Urinary bladder (tissue), 4 donors: Measurements from ENCODE around the gene SERPIND1. TPM values are rescaled to one million over a fixed set of nuclear protein-coding genes. Genes with fewer than 3 reads are reported as not detected.
"Not testable (repeated sequence)": the region's sequence is repeated elsewhere in the genome, so short reads cannot be mapped to it uniquely, and the experiment has no call there.

Source experiments
- DNase-seq: peaks from one replicate; pipeline ENCODE4 v3.0.0-alpha.2; 2015; ENCODE audit errors: extremely low spot score
- H3K27ac ChIP-seq: one replicate; pipeline ENCODE4 v1.5.1; 2013; ENCODE audit warnings: low read depth, mild to moderate bottlenecking, moderate library complexity
- H3K36me3 ChIP-seq: one replicate; pipeline ENCODE4 v1.6.1; 2013; ENCODE audit warnings: mild to moderate bottlenecking, moderate library complexity; ENCODE audit not compliant: insufficient read depth
- H3K4me1 ChIP-seq: one replicate; pipeline ENCODE4 v1.6.1; 2013; ENCODE audit warnings: mild to moderate bottlenecking, moderate library complexity; ENCODE audit not compliant: insufficient read depth
- H3K4me3 ChIP-seq: one replicate; pipeline ENCODE4 v1.5.1; 2013; ENCODE audit warnings: low read depth, low read length
- WGBS: extraction: QIAGEN DNeasy Blood & Tissue Kit; methylation state at CpG from one replicate; pipeline ENCODE4 v1.1.7; 2013; 5-methylcytosine and 5-hydroxymethylcytosine counted together
- polyA plus RNA-seq: library from polyadenylated mRNA; stranded (reverse); fragments of 200-250 nt; gene quantifications from one replicate; pipeline ENCODE4 v1.2.3, GENCODE V29; 2013
- total RNA-seq: library from RNA; depleted of rRNA; stranded (reverse); fragments of >200 nt; gene quantifications from one replicate; pipeline ENCODE4 v1.2.3, GENCODE V29; 2014
- donor health status: healthy with polysubstance abuse.
- donor health status: healthy.

SERPIND1 gene
- total and polyA plus RNA-seq, 2 donors, result 0.16 to 1.2 TPM

GRCh38 chr22:20814221-20814808 is 40.4 kb downstream of the SERPIND1 start:
- Histone ChIP-seq H3K4me3 (no peak overlapping the region), H3K4me1 (no peaks in the 10 kb centered on the region), H3K36me3 (peaks cover 8% of the 10 kb centered on the region), H3K27ac (no peak overlapping the region)
- 92% methylated on average over 5 of the region's 5 CpGs for WGBS
- no peak for DNase-seq

- Histone ChIP-seq H3K36me3 (peaks cover 8% of the 10 kb centered on the region), H3K4me1 (no peaks in the 10 kb centered on the region), H3K27ac (no peak overlapping the region), H3K4me3 (no peak overlapping the region)
- no peak for DNase-seq
- 92% methylated on average over 9 of the region's 9 CpGs for WGBS
These were observed 41.7 kb downstream of the SERPIND1 start for GRCh38 chr22:20815477-20816050.

- Histone ChIP-seq H3K36me3 (peaks cover 5% of the 10 kb centered on the region), H3K4me1 (no peaks in the 10 kb centered on the region), H3K4me3 (no peak overlapping the region), H3K27ac (no peak overlapping the region)
- WGBS, result 95% methylated on average over 6 of the region's 6 CpGs
- no peak for DNase-seq
These were observed 42.6 kb downstream of the SERPIND1 start for GRCh38 chr22:20816559-20816958.

DNA sequence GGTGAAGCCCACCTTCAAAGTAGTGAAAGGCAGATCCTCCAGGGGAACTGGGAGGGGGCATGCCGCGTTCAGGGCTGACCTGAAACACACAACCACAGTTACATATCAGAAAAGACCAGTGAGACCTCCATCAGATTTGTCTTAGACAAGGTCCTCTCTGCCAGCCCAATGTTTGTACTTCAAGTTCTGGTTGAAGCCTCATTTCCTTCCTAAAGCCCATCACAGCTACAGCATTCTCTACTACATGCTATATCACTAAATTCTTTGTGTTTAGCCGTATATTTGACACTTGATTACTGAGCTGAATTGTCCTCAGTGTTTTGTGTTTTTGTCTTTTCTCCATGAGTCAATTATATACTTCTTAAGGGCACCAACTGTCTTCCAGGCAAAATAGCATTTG is 44.6 kb downstream of the SERPIND1 start:
- DNase-seq, result no peak
- H3K27ac ChIP-seq, result no peak overlapping the region
- no peak overlapping the region for H3K4me3 ChIP-seq
- 87% methylated on average over 3 of the region's 3 CpGs for WGBS
- peaks cover 5% of the 10 kb centered on the region for H3K36me3 ChIP-seq
- no peaks in the 10 kb centered on the region for H3K4me1 ChIP-seq

- DNase-seq, result no peak
- Histone ChIP-seq H3K4me1 (no peaks in the 10 kb centered on the region), H3K4me3 (no peak overlapping the region), H3K36me3 (peaks cover 7% of the 10 kb centered on the region), H3K27ac (no peak overlapping the region)
- 92% methylated on average over 9 of the region's 9 CpGs for WGBS
These were observed 45.6 kb downstream of the SERPIND1 start for GRCh38 chr22:20819471-20819870.

DNA sequence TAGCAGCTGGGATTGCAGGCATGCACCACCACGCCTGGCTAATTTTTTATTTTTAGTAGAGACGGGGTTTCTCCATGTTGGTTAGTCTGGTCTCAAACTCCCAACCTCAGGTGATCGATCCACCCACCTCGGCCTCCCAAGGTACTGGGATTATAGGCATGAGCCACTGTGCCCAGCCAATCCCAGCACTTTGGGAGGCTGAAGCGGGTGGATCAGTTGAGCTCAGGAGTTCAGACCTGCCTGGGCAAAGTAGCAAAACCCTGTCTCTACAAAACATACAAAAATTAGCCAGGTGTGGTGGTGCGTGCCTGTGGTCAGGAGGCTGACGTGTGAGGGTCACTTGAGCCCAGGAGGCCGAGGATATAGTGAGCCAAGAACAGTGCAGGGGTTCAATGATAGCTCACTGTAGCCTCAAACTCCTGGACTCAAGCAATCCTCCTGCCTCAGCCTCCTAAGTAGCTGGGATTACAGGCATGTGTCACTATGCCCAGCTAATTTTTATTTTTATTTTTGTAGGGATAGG is 47.9 kb downstream of the SERPIND1 start:
- DNase-seq, H3K27ac ChIP-seq, H3K36me3 ChIP-seq, H3K4me1 ChIP-seq, H3K4me3 ChIP-seq: not testable (repeated sequence)
- WGBS, result 97% methylated on average over 8 of the region's 8 CpGs

DNA sequence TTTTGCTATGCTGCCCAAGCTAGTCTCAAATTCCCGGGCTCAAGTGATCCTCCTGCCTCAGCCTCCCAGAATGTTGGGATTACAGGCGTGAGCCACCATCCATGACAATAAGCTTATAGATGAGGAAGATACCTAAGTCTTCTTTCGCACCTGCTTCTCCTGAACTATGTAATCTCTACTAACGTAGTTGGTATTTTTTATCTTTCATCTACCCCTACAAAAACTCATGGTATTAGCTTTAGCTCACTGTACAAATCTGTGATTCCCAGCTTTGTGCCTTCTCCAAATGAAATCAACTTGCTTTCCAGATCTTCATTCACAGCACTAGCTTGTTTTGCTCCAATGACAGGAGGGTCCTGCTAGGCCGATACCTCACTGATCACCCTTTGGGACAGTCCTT is 48.3 kb downstream of the SERPIND1 start:
- peaks cover 4% of the 10 kb centered on the region for H3K36me3 ChIP-seq
- no peaks in the 10 kb centered on the region for H3K4me1 ChIP-seq
- DNase-seq, result no peak
- 96% methylated on average over 5 of the region's 5 CpGs for WGBS
- no peak overlapping the region for H3K27ac ChIP-seq
- H3K4me3 ChIP-seq, result no peak overlapping the region

DNA sequence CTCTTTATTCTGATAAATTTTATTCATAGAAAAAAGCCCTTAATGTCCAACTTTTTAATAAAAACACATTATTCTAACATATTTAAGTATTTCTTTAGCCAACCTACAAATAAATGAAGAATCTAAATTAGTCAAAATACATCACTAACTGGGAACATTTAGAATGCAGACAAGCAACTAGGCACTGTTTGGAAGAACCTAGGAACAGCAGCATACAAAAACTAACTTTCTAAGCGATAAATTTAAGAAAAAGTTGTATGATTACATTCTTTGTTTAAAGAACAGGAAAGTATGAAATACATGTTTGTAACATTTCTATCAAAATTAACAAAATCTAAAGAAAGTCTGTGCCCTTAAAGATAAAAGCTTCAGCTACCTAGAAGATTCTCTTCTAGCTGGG is 49.4 kb downstream of the SERPIND1 start:
- no peak for DNase-seq
- peaks cover 4% of the 10 kb centered on the region for H3K36me3 ChIP-seq
- H3K4me1 ChIP-seq, result no peaks in the 10 kb centered on the region
- H3K4me3 ChIP-seq, result no peak overlapping the region
- WGBS, result 99% methylated on average over 1 of the region's 1 CpG
- no peak overlapping the region for H3K27ac ChIP-seq

GRCh38 chr22:20825216-20825615 is 51.3 kb downstream of the SERPIND1 start:
- not testable (repeated sequence) for H3K4me1 ChIP-seq, H3K27ac ChIP-seq, H3K4me3 ChIP-seq, DNase-seq, H3K36me3 ChIP-seq
- WGBS, result 97% methylated on average over 4 of the region's 4 CpGs

DNA sequence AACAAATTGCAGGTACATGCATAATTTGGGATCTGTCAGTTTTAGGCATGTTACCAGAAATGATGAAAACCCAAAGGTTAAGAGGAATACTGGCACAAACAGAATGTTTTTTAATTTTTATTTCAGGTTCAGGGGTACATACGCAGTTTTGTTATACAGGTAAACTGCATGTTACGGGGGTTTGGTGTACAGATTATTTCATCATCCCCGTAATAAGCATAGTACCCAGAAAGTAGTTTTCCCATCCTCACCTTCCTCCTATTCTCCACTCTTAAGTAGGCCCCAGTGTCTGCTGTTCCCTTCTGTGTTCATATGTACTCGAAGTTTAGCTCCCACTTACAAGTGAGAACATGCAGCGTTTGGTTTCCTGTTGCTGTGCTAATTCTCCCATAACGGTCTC is 51.7 kb downstream of the SERPIND1 start:
- DNase-seq, result no peak
- Histone ChIP-seq H3K4me1 (no peaks in the 10 kb centered on the region), H3K27ac (no peak overlapping the region), H3K4me3 (no peak overlapping the region), H3K36me3 (peaks cover 5% of the 10 kb centered on the region)
- WGBS, result 90% methylated on average over 6 of the region's 6 CpGs

DNA sequence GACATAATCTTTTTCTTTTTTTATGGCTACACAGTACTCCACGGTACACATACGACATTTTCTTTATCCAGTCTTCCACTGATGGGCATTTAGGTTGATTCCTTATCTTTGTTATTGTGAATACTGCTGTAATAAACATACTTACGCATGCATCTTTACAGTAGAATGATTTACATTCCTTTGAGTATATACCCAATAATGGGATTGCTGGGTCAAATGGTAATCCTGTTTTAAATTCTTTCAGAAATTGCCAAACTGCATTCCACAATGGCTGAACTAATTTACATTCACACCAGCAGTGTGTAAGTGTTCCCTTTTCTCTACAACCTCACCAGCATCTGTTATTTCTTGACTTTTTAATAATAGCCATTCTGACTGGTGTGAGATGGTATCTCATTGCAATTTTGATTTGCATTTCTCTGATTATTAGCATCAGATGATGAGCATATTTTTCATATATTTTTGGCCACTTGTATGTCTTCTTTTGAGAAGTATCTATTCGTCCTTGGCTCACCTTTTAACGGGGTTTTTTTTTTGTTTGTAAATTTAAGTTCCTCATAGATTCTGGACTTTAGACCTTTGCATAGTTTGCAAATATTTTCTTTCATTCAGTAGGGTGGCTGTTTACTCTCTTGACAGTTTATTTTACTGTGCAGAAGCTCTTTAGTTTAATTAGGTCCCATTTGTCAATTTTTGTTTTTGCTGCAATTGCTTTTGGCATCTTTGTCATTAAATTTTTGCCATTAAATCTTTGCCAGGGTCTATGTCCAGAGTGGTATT is 52.6 kb downstream of the SERPIND1 start:
- DNase-seq, H3K4me1 ChIP-seq, H3K27ac ChIP-seq, H3K36me3 ChIP-seq, H3K4me3 ChIP-seq: not testable (repeated sequence)
- whole genome bisulfite sequencing, result 88% methylated on average over 5 of the region's 5 CpGs

DNA sequence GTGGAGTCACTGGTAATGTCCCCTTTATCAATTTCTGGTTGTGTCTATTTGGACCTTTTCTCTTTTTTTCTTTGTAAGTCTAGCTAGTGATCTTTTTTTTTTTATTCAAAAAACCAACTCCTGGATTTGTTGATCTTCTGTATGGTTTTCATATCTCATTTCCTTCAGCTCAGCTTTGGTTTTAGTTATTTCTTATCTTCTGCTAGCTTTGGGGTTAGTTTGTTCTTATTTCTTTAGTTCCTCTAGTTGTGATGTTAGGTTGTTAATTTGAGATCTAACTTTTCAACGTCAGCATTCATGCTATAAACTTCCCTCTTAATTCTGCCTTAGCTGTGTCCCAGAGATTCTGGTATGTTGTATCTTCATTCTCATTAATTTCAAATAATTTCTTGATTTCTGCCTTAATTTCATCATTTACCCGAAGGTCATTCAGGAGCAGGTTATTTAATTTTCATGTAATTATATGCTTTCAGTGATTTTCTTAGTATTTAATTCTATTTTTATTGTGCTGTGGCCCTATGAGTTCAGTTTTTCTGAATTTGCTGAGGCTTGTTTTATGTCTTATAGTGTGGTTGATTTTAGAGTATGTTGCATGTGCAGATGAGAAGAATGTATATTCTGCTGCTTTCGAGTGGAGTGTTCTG is 55.7 kb downstream of the SERPIND1 start:
- Histone ChIP-seq H3K4me1 (no peaks in the 10 kb centered on the region), H3K4me3 (no peak overlapping the region), H3K27ac (no peak overlapping the region), H3K36me3 (peaks cover 5% of the 10 kb centered on the region)
- DNase-seq, result no peak
- WGBS, result 96% methylated on average over 3 of the region's 3 CpGs

GRCh38 chr22:20833225-20833665 is 59.3 kb downstream of the SERPIND1 start:
- Histone ChIP-seq H3K4me3 (no peak overlapping the region), H3K27ac (no peak overlapping the region), H3K4me1 (no peaks in the 10 kb centered on the region), H3K36me3 (peaks cover 5% of the 10 kb centered on the region)
- DNase-seq, result no peak
- WGBS, result 97% methylated on average over 6 of the region's 6 CpGs
